ENCODE measurements around the gene TLE3.

TLE3 gene

DNA sequence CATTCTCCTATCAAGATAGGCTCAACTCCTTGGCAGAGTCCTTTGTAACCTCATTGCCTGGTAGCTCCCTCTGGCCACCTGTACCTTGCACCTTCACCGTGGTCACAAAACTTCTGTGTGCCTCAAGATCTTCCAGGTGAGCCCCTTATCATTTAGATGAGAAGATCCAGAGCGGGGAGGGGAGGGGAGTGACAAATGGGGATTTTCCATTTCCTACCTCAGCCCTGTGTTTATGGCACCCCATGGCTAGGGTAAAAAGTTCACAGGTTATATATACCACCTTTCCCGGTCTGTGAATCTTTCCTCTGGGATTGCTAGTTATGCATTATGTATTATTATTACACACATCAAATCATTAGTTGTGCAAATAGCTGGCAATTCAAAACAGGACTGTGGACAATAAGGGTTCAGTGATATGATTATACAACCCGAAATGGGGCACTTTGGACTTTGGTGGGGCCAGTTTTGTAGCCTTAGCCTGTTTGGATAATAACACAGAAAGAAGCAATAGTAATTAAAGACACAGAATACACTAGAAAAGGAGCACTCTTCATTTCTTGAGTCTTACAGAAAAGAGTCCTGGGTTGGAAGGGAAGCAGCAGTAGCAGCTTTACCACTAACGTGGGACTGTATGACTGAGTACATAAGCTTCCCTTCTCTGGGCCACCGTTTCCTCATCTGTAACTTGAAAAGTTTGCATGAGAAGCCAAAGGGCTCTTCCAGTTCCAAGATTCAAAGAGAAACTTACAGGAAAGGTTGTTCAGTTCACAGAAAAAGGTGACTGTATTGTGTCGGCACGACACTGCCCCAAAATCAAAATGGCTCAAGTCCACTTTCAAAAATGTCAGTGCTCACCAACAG lies 7.1 kb downstream of the TLE3 start:
- H3K4me3 ChIP-seq (ENCODE audit: low read depth, low read length) = no peak overlapping the region
- TF ChIP-seq CTCF (IDR thresholded peaks at IDR 0.05; ENCODE audit: low read depth, low read length, missing control alignments) = no peak
- no peak for DNase-seq (ENCODE audit: low read depth)

DNA sequence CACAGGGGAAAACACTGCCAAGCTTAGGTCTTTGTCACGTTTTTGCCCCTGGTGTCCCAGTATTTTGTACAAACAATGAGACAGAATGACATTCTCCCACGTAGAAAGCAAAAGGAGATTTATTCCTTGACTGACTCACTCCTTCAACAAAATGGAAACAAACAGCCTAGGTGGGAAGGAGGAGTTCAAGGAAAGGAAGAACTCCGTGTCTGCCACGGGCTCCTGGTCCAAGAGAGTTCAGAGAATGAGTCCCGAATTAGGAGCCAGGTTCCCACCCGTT lies 8.1 kb downstream of the TLE3 start:
- H3K4me3 ChIP-seq (ENCODE audit: low read depth, low read length) = no peak overlapping the region
- TF ChIP-seq CTCF (IDR thresholded peaks at IDR 0.05; ENCODE audit: low read depth, low read length, missing control alignments) = no peak
- DNase-seq (ENCODE audit: low read depth) = no peak

- no peak overlapping the region for H3K4me3 ChIP-seq (ENCODE audit: low read depth, low read length)
- no peak for TF ChIP-seq CTCF (IDR thresholded peaks at IDR 0.05; ENCODE audit: low read depth, low read length, missing control alignments)
- DNase-seq (ENCODE audit: low read depth) = no peak
These were observed 8.6 kb downstream of the TLE3 start for GRCh38 chr15:70088887-70089691.

DNA sequence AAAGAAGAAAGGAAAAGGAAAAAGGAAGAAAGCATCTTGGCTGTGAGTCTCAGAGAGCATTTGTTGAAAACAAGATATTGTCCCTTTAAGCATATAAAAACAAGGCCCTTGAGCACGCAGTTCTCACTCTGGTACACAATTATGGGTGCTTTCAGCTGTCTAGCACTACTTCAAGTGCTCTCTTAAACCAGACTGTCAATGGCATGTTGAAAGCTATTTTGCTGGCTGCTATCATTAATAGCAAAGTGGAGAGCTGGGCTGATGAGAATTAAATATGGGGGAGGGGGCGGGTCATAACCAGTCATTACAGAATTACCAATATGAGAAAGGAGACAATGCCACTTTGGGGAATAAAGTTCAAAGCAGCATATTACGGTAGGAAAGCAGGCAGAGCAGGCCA lies 9.3 kb downstream of the TLE3 start:
- TF ChIP-seq CTCF (IDR thresholded peaks at IDR 0.05; ENCODE audit: low read depth, low read length, missing control alignments) = no peak
- no peak overlapping the region for H3K4me3 ChIP-seq (ENCODE audit: low read depth, low read length)
- no peak for DNase-seq (ENCODE audit: low read depth)

DNA sequence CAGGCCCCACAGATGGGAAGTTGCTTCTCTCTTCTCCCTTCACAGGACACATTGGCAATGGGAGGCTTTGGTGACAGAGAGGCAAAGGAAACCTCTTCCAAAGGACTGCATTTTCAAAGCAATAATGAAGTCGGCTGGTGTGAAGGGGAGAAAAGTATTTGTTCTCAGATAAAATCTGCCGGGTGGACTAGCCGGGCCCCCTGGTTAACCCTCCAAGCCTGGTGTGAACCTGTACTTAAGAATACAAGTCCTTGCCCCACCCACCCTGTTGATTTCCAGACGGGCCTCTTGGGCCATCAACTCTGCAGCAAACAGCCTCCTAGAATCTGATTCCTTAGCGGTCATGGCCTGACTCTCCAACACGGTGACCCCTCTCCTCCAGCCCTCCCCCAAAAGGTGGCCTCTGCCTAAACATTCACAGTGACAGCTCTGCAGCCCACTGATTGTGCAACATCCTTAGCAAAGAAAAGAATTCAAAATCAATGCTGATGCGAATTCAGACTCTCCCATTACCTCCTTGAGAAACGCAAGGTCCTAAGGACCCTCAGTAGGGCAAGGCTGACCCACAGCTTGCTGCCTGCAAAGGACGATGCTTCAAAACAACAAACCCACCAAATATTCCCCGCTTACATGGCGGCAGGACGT lies 9.9 kb downstream of the TLE3 start:
- no peak for TF ChIP-seq CTCF (IDR thresholded peaks at IDR 0.05; ENCODE audit: low read depth, low read length, missing control alignments)
- DNase-seq (ENCODE audit: low read depth) = no peak
- no peak overlapping the region for H3K4me3 ChIP-seq (ENCODE audit: low read depth, low read length)

GRCh38 chr15:70086636-70087035 lies 11.1 kb downstream of the TLE3 start:
- no peak for DNase-seq (ENCODE audit: low read depth)

More at GRCh38 chr15:70086636-70087035, 11.1 kb downstream of the TLE3 start:
- no peak for TF ChIP-seq CTCF (IDR thresholded peaks at IDR 0.05; ENCODE audit: low read depth, low read length, missing control alignments)
- H3K4me3 ChIP-seq (ENCODE audit: low read depth, low read length) = no peak overlapping the region
